Progenitor cell of endocrine pancreas (in vitro differentiated cells): ENCODE data around the gene IDI1. TPM values are rescaled to one million over a fixed set of nuclear protein-coding genes. Genes with fewer than 3 reads are reported as not detected.
"Not testable (repeated sequence)": the region's sequence is repeated elsewhere in the genome, so short reads cannot be mapped to it uniquely, and the experiment has no call there.

Experiments used
- DNase-seq: peaks from one replicate; pipeline ENCODE4 v3.0.0; 2021; ENCODE audit warnings: low spot score; ENCODE audit not compliant: unreplicated experiment
- H3K27ac Mint-ChIP-seq: 2 replicates; pipeline ENCODE4 v1.8.0; 2021; ENCODE audit warnings: mild to moderate bottlenecking, moderate library complexity, mixed read lengths
- H3K27me3 Mint-ChIP-seq: 2 replicates; pipeline ENCODE4 v1.8.0; 2021; ENCODE audit warnings: mixed read lengths
- H3K36me3 Mint-ChIP-seq: 2 replicates; pipeline ENCODE4 v1.8.0; 2022; ENCODE audit warnings: mixed read lengths; ENCODE audit not compliant: insufficient read depth
- H3K4me1 Mint-ChIP-seq: 2 replicates; pipeline ENCODE4 v1.8.0; 2021; ENCODE audit warnings: low read depth, mixed read lengths
- H3K4me3 Mint-ChIP-seq: 2 replicates; pipeline ENCODE4 v1.8.0; 2021; ENCODE audit warnings: low read depth, mild to moderate bottlenecking, moderate library complexity, mixed read lengths
- H3K9me3 Mint-ChIP-seq: 2 replicates; pipeline ENCODE4 v1.8.0; 2021; ENCODE audit warnings: low read depth, mixed read lengths
- total RNA-seq: library from RNA; stranded (reverse); gene quantifications from 2 replicates; pipeline ENCODE4 v1.2.1, GENCODE V29; 2021
- TF ChIP-seq, protein P1 (sequence below): fragments of 200-600 bp; sonication (generic); IDR thresholded peaks from one replicate; pipeline ENCODE4 v1.5.0; 2021; ENCODE audit warnings: antibody characterized with exemption, mild to moderate bottlenecking; ENCODE audit not compliant: unreplicated experiment

IDI1 gene
- total RNA-seq, 1 donor from 2014 or later, result 46.3 TPM

DNA sequence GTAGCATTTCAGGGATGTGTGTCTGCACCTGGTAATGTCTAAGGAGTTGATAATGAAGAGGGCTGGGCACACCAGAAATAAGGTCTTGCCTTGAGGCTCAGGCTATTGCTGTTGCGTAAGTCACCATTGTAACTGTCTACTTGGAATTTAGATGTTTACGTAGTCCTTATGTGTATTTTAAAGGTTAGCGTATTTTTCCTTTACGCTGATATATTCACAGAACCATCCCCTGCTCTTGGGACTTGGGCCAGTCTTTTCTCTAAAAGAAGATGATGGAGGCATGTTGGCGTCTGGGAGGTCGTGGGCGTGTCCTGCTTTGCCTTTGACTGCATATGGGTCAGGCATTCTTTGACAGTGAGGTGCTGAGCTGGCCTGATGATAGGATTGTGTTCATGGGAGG lies 22.0 kb upstream of the IDI1 start:
- no peak overlapping the region for H3K27ac Mint-ChIP-seq
- no peak overlapping the region for H3K4me3 Mint-ChIP-seq
- TF ChIP-seq, protein P1, sequence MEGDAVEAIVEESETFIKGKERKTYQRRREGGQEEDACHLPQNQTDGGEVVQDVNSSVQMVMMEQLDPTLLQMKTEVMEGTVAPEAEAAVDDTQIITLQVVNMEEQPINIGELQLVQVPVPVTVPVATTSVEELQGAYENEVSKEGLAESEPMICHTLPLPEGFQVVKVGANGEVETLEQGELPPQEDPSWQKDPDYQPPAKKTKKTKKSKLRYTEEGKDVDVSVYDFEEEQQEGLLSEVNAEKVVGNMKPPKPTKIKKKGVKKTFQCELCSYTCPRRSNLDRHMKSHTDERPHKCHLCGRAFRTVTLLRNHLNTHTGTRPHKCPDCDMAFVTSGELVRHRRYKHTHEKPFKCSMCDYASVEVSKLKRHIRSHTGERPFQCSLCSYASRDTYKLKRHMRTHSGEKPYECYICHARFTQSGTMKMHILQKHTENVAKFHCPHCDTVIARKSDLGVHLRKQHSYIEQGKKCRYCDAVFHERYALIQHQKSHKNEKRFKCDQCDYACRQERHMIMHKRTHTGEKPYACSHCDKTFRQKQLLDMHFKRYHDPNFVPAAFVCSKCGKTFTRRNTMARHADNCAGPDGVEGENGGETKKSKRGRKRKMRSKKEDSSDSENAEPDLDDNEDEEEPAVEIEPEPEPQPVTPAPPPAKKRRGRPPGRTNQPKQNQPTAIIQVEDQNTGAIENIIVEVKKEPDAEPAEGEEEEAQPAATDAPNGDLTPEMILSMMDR, result no peak
- no peaks in the 10 kb centered on the region for H3K27me3 Mint-ChIP-seq
- H3K36me3 Mint-ChIP-seq, result peaks cover 6% of the 10 kb centered on the region
- peaks cover 5% of the 10 kb centered on the region for H3K4me1 Mint-ChIP-seq
- no peak for DNase-seq
- peaks cover 3% of the 10 kb centered on the region for H3K9me3 Mint-ChIP-seq

DNA sequence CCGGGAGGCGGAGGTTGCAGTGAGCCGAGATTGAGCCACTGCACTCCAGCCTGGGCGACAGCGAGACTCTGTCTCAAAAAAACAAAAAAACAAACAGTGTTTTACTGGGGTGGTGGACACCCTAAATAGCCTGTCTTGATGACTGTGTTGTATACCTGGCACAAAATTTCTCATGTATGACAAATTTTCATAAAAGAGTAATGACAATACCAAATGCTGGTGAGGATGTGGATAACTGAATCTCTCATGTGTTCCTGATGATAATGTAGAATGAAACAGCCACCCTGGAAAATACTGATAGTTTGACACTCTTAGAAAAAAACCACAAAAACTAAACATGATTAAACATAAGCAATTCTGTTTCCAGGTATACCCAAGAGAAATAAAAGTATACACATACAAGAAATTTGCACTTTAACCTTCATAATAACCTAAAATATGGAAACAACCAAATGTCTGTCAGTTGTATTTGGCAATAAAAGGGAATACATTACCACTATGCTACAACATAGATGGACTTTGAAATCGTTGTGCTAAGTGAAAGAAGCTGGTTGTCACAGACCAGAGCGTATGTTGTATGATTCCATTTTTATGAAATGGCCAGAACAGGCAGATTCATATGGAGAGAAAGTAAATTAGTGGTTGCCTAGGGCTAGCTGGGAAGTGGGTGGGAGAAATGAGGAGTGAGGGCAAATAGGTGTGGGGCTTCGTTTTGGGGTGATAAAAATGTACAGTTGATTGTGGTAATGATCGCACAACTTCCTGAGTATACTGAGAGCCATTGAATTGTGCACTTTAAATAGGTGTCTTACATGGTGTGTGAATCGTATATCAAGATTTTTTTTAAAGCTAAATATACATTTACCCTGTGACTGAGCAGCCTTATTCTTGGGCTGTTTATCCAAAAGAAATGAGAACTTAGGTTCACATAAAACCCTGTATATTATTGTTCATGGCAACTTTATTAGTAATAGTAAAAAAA lies 19.8 kb upstream of the IDI1 start:
- Mint-ChIP-seq H3K27ac (no peak overlapping the region), H3K4me1 (peaks cover 22% of the 10 kb centered on the region), H3K36me3 (peaks cover 11% of the 10 kb centered on the region), H3K9me3 (peaks cover 3% of the 10 kb centered on the region), H3K4me3 (no peak overlapping the region), H3K27me3 (no peaks in the 10 kb centered on the region)
- no peak for DNase-seq
- TF ChIP-seq, protein P1, result no peak

DNA sequence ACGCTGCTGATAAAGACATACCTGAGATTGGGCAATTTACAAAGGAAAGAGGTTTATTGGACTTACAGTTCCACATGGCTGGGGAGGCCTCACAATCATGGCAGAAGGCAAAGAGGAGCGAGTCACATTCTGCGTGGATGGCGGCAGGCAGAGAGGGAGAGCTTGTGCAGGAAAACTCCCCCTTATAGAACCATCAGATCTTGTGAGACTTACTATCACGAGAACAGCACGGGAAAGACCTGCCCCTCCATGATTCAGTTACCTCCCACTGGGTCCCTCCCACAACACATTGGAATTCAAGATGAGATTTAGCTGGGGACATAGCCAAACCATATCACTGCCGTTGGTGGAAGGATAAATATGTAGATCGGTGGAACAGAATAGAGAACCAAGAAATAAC lies 17.8 kb upstream of the IDI1 start:
- H3K9me3 Mint-ChIP-seq, H3K27me3 Mint-ChIP-seq, DNase-seq, H3K4me3 Mint-ChIP-seq, H3K27ac Mint-ChIP-seq: not testable (repeated sequence)
- Mint-ChIP-seq H3K4me1 (peaks cover 19% of the 10 kb centered on the region), H3K36me3 (peaks cover 12% of the 10 kb centered on the region)

DNA sequence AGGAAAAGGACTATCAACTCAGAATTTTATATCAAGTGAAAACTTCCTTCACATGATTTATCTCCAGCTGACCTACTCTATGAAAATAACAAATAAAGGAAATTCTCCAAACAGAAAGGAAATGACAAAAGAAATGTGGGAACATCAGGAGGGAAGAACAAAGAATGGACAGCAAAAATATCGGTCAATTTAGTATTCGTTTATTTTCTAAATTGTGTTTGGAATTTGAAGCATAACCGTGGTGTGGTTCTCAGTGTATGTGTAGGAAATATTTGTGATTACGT lies 16.0 kb upstream of the IDI1 start:
- no peak for DNase-seq
- Mint-ChIP-seq H3K27me3 (no peaks in the 10 kb centered on the region), H3K36me3 (peaks cover 12% of the 10 kb centered on the region), H3K4me1 (peaks cover 19% of the 10 kb centered on the region), H3K4me3 (no peak overlapping the region), H3K27ac (no peak overlapping the region), H3K9me3 (peaks cover 3% of the 10 kb centered on the region)
- TF ChIP-seq, protein P1, result no peak

DNA sequence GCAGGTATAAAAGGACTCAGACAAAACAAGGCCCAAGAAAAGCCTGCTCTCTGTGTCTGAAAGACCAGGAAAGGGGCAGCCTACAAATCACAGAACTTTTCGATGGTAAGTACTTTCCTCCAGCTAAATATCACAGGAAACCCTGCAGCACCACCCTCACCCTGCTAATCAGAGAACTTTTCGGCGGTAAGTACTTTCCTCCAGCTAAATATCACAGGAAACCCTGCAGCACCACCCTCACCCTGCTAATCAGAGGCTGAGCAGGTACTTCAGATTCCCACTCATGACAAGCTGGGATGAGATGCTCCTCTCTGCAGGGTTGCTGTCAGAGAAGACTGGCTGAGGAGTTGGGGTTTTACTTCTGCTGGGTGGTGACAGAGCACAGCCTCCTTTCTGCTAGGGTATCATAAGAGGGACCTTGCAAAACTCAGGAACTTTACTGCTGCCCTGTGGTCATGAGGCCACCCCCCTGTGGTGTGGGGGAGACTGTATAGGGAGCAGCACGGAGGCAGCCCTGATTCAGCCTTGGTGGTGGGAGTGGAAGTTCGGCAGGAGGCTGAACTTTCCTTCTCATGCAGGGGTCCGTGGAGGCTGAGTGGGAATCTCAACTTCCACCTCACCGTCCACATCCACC lies 14.4 kb upstream of the IDI1 start:
- Mint-ChIP-seq H3K9me3 (peaks cover 3% of the 10 kb centered on the region), H3K27ac (no peak overlapping the region), H3K4me3 (no peak overlapping the region), H3K36me3 (peaks cover 12% of the 10 kb centered on the region), H3K4me1 (peaks cover 19% of the 10 kb centered on the region), H3K27me3 (no peaks in the 10 kb centered on the region)
- TF ChIP-seq, protein P1, result no peak
- DNase-seq, result no peak
